HUES6 (cell line): ENCODE results near the gene PLCD1.
"Not testable (repeated sequence)": the region's sequence is repeated elsewhere in the genome, so short reads cannot be mapped to it uniquely, and the experiment has no call there.

ENCODE experiments used
- H3K27ac ChIP-seq: 2 replicates; pipeline ENCODE4 v1.7.0; 2013; ENCODE audit warnings: low read depth, mild to moderate bottlenecking, low read length, inconsistent platforms
- H3K27me3 ChIP-seq: 2 replicates; pipeline ENCODE4 v1.6.1; 2013; ENCODE audit warnings: low read length; ENCODE audit not compliant: control insufficient read depth, insufficient read depth
- H3K36me3 ChIP-seq: 2 replicates; pipeline ENCODE4 v1.6.1; 2013; ENCODE audit warnings: low read length; ENCODE audit not compliant: control insufficient read depth, insufficient read depth
- H3K4me1 ChIP-seq: 2 replicates; pipeline ENCODE4 v1.6.1; 2013; ENCODE audit warnings: low read length; ENCODE audit not compliant: control insufficient read depth, insufficient read depth
- H3K4me3 ChIP-seq: 2 replicates; pipeline ENCODE4 v1.5.1; 2013; ENCODE audit warnings: low read depth, low read length
- H3K9ac ChIP-seq: one replicate; pipeline ENCODE4 v1.6.1; 2013; ENCODE audit warnings: mild to moderate bottlenecking, low read length
- H3K9me3 ChIP-seq: 2 replicates; pipeline ENCODE4 v1.6.1; 2013; ENCODE audit warnings: low read depth, low read length; ENCODE audit not compliant: control insufficient read depth, insufficient read depth

PLCD1 gene

DNA sequence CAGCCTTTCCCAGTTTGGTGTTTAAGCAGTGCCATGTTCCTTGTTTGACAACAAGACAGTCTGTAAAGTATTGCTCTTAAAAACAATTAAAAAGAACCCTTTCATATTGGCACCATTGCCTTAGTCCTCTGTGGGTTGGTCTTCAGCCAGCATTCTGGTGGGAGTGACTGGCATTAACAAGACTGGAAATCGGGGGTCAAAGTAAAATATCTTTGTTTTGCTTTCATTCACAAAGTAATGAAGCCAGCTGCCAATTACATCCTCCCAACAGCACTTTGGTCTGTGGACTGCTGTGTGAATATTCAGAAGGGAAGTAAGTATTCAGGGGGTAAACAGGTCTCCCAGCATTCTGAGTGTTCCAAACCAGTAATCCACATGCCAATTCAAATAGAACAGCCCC, 47.1 kb downstream of the PLCD1 start:
- Histone ChIP-seq H3K4me1 (no peaks in the 10 kb centered on the region), H3K27me3 (no peaks in the 10 kb centered on the region), H3K36me3 (peaks cover 12% of the 10 kb centered on the region), H3K9ac (no peak overlapping the region), H3K9me3 (no peaks in the 10 kb centered on the region), H3K27ac (no peak overlapping the region), H3K4me3 (no peak overlapping the region)

DNA sequence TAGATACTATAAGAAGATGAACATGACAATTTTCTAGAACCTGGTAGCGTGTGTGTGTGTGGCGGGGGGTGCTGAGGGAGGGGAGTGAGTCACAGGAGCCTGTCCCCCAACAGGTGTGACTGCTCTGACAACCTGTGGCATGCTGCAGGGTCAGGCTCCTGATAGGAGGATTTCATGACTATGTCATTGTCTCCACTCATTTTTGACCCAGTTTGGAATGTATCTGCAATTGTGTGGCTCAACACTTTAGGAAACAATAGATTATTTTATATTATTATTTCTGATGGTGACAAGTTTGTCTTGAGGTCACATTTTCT, 48.1 kb downstream of the PLCD1 start:
- Histone ChIP-seq H3K9me3 (no peaks in the 10 kb centered on the region), H3K4me3 (no peak overlapping the region), H3K27ac (no peak overlapping the region), H3K36me3 (peaks cover 15% of the 10 kb centered on the region), H3K27me3 (no peaks in the 10 kb centered on the region), H3K9ac (no peak overlapping the region), H3K4me1 (no peaks in the 10 kb centered on the region)

DNA sequence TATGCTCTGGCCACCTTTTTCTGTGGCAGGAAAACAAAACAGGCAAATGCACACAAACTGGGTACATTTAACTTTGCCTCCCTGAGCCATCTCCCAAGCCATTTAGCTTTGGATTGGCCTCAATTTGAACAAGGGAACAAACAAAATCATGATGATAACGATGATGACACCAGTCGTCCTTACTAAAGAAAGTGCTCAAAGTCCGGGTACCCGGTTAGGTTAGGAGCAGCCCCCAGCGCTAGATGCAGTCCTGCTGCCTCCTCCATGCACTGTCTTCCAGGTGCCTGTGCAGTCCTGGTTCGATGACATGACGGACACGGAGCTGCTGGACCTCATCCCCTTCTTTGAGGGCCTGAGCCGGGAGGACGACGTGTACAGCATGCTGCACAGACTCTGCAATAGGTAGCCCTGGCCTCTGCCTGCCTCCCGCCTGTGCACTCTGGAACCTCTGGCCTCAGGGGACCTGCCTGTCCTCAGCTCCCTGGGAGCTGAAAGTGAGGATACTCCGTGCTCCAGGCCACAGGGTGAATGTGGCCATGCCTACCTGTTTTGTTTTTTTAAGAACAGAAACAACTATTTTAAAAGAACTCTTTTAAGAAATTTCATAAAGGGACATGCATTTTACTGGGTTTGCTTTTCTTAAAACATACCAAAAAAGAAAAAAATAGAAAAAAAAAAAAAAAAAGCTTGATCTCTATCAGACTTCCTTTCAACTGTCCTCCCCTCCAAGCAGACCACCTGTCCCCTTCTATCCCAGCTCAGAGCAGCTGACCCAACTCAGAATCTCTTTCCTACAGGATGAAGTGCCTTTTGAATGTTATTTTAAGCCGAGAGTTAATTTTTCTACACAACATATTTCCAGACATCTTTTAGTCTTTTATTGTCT, 48.7 kb downstream of the PLCD1 start:
- H3K4me1 ChIP-seq, result no peaks in the 10 kb centered on the region
- H3K27me3 ChIP-seq, result no peaks in the 10 kb centered on the region
- peaks cover 20% of the 10 kb centered on the region for H3K36me3 ChIP-seq
- no peak overlapping the region for H3K4me3 ChIP-seq
- no peak overlapping the region for H3K9ac ChIP-seq
- no peaks in the 10 kb centered on the region for H3K9me3 ChIP-seq
- no peak overlapping the region for H3K27ac ChIP-seq

DNA sequence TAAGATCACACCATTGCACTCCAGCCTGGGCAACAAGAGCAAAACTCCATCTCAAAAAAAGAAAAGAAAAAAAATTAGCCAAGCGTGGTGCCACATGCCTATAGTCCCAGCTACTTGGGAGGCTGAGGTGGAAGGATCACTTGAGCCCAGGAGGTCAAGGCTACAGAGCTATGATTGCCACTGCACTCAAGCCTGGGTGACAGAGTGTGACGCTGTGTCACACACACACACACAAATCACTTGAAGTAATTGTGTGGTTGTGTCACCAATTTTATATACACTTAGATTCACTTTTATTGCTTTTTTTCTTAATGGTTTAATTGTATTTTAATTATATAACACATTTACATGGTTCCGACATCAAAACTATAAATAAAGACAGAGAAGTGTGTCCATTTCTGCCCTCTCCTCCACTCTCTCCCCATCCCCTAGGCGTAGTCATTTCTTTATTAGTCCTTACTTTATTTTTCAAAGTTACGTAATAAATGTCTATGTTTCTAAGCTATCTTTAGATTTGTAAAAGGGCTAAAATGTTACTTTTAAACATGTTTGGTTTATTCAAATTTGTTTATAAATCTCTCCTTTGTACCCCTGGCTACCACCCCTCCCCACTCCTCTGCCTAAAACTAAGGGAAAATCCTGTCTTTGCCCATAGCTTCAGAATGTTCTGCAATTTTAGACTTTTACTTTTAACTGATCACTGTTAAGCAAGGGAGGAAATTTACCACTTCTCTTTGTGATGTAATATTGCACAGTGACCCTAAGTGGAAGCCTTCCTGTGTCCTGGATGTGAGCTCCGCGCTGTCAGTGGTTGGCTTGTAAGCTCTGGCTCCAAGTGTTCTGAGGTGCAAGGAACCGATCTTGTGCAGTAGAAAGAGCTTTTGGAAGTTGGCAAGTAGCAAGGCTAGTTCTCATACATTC, 49.6 kb downstream of the PLCD1 start:
- Histone ChIP-seq H3K27me3 (no peaks in the 10 kb centered on the region), H3K36me3 (peaks cover 22% of the 10 kb centered on the region), H3K9ac (no peak overlapping the region), H3K27ac (no peak overlapping the region), H3K4me3 (no peak overlapping the region), H3K9me3 (no peaks in the 10 kb centered on the region), H3K4me1 (no peaks in the 10 kb centered on the region)

DNA sequence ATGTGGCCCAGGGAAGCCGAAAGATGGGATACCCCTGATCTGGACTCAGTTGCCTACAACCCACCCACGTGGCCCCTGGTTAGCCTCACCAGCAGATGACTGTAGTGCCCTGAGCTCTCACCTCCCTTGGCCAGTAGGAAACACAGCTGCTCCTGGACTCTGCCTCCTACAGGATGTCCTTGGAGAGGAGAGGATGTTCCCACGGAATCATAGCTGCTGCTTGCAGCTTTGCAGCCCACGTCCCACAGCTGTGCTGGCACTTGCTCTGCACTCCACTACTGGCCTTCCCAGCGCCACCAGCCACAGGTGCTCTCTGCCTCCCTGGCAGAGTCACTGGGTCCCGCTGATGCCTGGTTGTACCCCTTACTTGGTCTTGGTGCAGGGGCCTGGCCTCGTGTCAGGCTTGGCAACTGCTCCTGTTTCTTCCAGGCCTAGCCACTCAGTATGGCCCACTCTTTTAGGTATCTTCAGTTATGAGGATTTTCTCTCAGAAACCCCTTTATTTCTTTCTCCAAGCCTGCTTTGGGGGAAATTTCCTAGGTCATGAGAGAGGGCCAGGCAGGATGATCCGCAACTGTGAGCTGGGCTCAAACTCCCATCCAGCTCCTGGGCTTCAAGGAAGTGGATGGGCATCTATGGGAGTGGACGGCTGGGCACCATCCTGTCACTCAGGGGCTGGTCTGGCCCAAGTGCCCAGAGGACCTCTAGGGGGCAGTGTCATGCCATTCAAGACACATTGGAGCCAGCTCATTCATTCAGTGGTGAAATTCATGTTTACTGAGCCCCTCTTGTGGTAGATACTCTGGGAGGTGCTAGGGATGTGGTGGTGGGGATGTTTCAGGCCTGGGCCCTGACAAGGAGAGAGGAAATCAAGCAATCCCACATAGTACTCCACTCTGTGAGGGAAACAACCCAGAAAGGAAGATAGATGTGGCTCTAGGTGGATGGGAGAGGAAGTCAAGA, 55.0 kb downstream of the PLCD1 start:
- H3K9ac ChIP-seq, result no peak overlapping the region
- no peak overlapping the region for H3K27ac ChIP-seq
- H3K4me3 ChIP-seq, result no peak overlapping the region

DNA sequence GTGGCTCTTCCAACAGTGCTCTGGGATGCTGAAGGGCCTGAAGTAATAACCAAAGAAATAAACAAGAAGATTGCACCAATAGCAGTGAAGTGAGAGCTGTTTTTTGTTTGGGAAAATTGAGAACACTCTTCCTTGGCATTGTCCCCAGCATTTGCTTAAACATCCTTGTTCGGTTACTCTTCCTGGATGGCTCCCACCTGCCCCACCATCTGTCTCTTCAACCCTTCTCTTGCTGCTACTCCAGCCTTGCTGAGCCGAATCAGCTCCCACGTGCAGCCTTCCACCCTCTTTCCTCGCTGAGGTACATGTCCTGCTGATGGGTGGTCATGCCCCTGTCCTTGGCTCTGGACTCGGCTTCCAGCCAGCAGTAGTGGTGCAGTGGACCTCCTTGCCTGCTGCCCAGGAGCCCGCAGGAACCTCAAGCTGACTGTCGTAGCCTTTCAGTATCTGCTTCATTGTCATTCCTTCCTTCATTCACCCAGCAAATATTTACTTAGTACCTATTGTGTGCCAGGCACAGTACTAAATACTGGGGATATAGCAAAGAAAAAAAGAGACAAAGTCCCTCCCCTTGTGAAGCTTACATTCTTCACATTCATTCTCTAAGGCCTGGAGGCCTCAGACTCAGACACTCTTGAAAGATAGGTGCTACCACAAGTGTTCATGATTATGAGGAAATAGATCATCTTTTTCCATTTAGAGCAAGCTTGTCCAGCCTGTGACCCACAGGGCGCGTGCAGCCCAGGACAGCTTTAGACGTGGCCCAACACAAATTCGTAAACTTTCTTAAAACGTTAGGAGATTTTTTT, 56.0 kb downstream of the PLCD1 start:
- Histone ChIP-seq H3K4me3 (no peak overlapping the region), H3K36me3 (peaks cover 10% of the 10 kb centered on the region), H3K9ac (no peak overlapping the region), H3K27me3 (no peaks in the 10 kb centered on the region), H3K27ac (no peak overlapping the region), H3K9me3 (no peaks in the 10 kb centered on the region), H3K4me1 (peaks cover 8% of the 10 kb centered on the region; the same call in 1 of the 2 replicates)

More for the DNA sequence above, 55.0 kb downstream of the PLCD1 start:
- Histone ChIP-seq H3K4me1 (peaks cover 8% of the 10 kb centered on the region; the same call in 1 of the 2 replicates), H3K36me3 (peaks cover 10% of the 10 kb centered on the region), H3K27me3 (no peaks in the 10 kb centered on the region), H3K9me3 (no peaks in the 10 kb centered on the region)

DNA sequence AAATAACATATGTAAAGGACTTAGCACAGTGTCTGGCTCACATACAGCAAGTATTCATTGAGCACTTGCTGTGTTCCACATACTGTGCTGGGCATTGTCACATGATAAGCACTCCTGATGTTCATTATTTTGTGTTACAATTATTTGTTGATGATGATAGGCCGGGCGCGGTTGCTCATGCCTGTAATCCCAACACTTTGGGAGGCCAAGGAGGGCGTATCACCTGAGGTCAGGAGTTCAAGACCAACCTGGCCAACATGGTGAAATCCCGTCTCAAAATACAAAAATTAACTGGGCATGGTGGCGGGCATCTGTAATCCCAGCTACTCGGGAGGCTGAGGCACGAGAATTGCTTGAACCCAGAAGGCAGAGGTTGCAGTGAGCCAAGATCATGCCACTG, 57.4 kb downstream of the PLCD1 start:
- H3K9me3 ChIP-seq, H3K27me3 ChIP-seq, H3K9ac ChIP-seq, H3K4me1 ChIP-seq, H3K36me3 ChIP-seq, H3K27ac ChIP-seq, H3K4me3 ChIP-seq: not testable (repeated sequence)

DNA sequence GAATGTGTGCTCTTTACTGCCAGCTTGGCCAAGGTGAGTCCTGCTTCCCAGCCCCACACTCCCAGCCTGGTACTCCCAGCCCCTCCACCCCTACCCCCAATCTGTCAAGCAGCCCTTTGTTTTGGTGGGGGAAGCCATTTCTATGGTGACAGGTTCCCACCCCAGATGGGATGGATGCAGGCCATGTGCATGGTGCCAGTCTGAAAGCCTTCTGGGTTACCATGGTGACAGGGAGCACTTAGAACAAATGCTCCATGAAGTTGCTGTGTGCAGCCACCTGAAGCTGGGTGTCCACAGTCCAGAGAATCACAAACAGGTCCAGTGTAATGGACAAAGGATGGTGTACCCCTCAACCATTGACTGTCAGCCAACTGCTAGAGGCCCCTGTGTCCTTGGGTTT, 58.0 kb downstream of the PLCD1 start:
- H3K4me1 ChIP-seq, result peaks cover 8% of the 10 kb centered on the region; the same call in 1 of the 2 replicates
- H3K9me3 ChIP-seq, result no peaks in the 10 kb centered on the region
- no peak overlapping the region for H3K27ac ChIP-seq
- H3K27me3 ChIP-seq, result no peaks in the 10 kb centered on the region
- no peak overlapping the region for H3K4me3 ChIP-seq
- H3K9ac ChIP-seq, result no peak overlapping the region
- peaks cover 7% of the 10 kb centered on the region for H3K36me3 ChIP-seq

DNA sequence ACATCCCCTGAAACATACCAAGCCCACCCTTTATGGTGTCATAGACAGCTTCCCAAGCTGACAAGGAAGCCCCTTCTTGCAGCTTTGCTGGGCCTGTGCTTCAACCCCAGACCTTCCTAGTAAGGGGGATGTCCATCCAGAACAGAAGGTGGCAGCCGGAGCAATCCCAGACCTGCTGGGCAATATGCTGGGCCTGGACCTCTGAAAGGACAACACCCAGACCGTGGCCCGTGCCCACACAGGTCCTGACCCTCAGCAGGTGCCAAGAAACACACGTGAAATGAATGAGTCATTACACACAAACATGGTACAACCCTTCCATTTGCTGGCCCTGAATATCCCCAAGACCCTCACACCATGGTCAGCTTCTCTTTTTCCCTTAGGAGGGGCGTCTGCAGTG, 58.6 kb downstream of the PLCD1 start:
- Histone ChIP-seq H3K4me3 (no peak overlapping the region), H3K36me3 (peaks cover 3% of the 10 kb centered on the region), H3K27me3 (no peaks in the 10 kb centered on the region), H3K27ac (no peak overlapping the region), H3K9ac (no peak overlapping the region), H3K9me3 (no peaks in the 10 kb centered on the region), H3K4me1 (peaks cover 8% of the 10 kb centered on the region; the same call in 1 of the 2 replicates)

DNA sequence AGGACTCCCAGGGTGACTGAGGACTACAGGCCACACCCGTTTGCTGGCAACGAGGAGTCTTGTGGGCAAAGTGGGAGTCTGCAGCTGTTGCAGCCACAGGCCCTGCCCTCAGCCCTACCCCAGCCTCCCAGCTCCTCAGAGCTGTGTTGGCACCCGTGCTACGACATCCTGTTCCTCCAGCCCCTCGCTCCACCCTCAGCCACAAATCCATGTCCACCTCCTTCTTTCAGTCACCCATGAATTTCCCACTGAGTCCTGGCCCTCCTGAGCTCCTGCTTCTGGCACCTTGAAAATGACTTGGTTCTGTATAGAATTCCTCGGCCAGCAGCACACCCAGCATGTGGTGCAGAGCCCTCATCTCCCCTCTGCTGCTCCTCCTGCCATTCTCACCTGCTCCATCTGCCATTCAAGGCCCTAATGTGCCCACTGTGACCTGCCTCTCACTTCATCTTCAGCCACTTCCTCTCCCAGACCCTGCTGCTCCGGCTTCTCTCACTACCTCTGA, 59.8 kb downstream of the PLCD1 start:
- H3K36me3 ChIP-seq, result no peaks in the 10 kb centered on the region
- no peak overlapping the region for H3K27ac ChIP-seq
- peaks cover 8% of the 10 kb centered on the region; the same call in 1 of the 2 replicates for H3K4me1 ChIP-seq
- no peak overlapping the region for H3K9ac ChIP-seq
- no peaks in the 10 kb centered on the region for H3K9me3 ChIP-seq
- H3K4me3 ChIP-seq, result no peak overlapping the region
- H3K27me3 ChIP-seq, result no peaks in the 10 kb centered on the region
